PC-3 (cell line): ENCODE data around the gene SNRNP70.

Source experiments
- CTCF ChIP-seq: fragments of 300-600 bp; sonication (generic); conservative IDR thresholded peaks from 2 replicates; pipeline ENCODE4 v1.5.1; 2017; ENCODE audit warnings: antibody characterized with exemption, low read depth, mild to moderate bottlenecking, low read length
- EZH2 ChIP-seq: fragments of 300-600 bp; sonication (generic); IDR thresholded peaks from one replicate; pipeline ENCODE4 v1.6.1; 2017; ENCODE audit warnings: antibody characterized with exemption, mild to moderate bottlenecking, low read length; ENCODE audit not compliant: unreplicated experiment
- EZH2phosphoT487 ChIP-seq: fragments of 300-600 bp; sonication (generic); IDR thresholded peaks from 2 replicates; pipeline ENCODE4 v1.6.1; 2018; ENCODE audit warnings: mild to moderate bottlenecking, antibody characterized with exemption, low read length, borderline replicate concordance

- TF ChIP-seq CTCF (no peak), EZH2 (no peak), EZH2phosphoT487 (no peak)
These were observed 34.4 kb downstream of the SNRNP70 start, which contains the start of gene PPFIA3 for GRCh38 chr19:49119411-49120324.
